HG02938 (cell line): ENCODE measurements around the gene SLIT3.
"Not testable (repeated sequence)": the region's sequence is repeated elsewhere in the genome, so short reads cannot be mapped to it uniquely, and the experiment has no call there.

Experiments
- ATAC-seq: cut with Tn5 transposase; IDR thresholded peaks from one replicate; pipeline ENCODE4 v1.9.1; 2021; ENCODE audit warnings: mild to moderate bottlenecking, moderate library complexity; ENCODE audit not compliant: unreplicated experiment

The SLIT3 gene

DNA sequence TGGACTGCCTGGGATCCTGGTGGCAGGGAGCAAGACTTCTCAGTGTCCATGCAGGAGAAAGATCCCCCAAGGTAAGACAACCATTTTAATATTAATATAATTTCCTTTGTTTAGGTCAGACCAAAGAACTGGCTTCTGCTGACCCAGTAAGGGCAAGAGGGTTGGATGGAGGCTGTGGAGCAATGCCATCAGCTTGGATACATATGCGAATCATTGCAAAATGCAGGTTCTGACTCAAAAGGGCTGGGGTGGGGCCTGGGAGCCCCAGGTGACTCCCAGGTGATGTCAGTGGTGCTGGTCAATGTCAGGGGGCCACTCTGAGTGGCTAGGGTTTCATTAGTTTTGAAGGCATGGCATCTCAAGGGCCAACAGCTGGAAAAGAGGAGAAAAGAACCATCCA lies 632.9 kb downstream of the SLIT3 start:
- ATAC-seq: no peak

DNA sequence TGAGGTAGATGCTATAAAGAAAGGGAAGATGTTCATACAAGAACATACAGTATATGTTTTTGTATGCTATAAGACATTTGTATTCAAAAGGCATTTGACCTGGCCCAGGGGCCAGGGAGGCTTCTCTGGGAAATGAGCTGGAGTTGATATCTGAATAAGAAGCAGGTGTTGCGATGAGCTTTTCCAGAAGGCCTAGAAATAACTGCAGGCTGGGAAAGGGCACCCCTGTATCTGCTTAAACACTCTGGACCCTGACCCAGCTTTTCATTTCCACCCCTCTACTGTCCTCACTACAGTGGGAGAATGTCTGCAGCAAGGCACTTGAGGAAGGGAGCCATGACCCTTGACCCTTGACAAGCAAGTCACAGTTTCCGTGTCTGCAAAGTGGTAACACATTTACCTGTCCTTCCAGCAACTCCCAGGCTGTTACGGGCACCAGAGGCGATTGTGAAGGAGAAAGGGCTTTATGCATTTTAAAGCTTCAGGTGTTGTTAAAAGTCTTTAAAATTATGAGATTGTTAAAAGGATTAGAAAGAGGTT lies 633.6 kb downstream of the SLIT3 start:
- ATAC-seq: no peak

DNA sequence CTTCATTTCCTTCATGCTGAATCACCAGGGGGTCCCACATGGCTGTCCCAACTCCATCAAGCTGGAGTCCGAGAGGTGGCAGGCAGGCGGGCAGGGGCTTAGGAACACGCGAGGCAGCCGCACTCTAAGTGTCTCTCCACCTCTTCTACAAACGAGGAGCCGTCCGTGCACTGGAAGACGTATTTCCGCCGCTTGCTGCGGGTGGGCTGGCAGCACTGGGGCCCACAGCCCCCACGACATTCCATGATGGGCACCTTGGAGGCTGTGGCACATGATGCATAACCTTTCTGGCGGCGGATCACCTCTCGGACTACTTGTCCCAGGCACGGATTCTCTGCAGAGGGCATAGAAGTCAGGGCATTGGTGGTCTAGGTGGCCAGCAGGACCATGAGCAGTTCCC lies 634.6 kb downstream of the SLIT3 start:
- ATAC-seq: no peak

DNA sequence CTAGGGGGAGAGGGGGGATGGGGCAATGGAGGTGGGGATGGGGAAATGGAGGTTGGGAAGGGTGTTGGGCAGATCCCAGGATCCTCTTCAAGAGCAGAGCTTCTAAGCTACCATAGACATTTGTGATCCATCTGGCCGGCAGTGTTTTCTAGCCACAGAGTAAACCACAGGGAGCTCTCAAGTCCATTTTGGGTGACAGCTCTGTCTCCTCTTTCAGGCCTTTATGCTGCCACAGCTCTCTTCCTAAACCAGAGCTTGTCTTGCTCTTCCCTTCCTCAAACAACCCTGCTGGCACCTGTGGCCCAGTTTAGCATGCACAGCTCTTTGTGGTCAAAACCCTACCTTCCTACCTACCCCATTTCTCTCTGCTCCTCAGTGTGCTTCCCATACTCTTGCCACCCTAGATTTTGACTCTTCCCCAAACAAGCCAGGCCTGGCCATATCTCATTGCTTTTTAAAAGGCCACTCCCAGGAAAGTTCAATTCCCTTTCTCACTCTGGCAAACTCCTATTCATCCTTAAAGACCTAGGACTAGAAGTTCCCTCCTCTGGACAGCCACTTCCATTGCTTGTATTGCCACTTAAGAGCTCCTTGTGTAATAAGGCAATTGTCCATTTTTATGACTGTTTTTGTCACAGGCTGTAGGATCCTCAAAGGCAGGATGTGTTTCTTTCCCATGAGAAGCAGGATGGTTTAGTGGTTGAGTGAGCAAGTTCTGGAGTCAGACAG lies 637.5 kb downstream of the SLIT3 start:
- no peak for ATAC-seq

DNA sequence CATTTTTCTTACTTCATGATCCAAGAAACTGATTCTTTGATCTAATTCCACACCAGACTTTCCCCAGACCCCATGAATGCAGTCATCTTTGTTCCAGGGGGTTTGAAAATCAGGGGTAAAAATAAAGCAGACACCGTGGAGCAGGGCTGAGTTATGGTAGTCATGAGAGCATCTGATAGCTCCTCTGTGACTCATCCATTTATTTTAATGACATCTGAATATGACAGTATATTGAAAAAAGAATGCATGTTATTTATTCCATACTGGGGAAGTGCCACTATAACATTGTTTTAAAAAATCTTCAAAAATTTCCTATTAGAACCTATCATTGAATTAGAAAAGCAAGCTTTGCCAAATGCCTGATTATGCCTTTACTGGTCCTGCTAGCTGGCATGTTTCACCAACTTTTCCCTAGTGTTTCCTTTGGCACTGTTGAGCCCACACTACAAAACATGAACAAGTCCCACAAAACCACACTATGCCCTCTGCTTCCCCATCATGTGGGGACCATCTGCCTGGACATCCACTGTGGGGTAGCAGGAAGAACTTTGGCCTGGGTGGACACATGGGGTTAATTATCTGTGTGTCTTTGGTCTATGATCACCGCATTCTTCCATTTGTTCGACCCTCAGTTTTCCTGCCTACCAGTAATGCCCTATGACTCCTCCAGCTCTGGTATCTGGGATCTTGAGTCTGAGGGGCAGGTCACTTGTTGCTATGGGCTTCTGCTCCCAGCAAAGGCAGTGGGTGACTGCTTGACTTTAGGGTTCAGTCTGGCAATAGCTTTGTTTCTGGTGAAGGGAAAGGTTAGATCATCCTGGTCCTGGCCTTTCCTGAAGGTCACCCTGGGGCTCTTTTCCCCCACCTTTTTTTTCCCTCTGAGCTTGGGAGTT lies 639.1 kb downstream of the SLIT3 start:
- ATAC-seq: no peak

DNA sequence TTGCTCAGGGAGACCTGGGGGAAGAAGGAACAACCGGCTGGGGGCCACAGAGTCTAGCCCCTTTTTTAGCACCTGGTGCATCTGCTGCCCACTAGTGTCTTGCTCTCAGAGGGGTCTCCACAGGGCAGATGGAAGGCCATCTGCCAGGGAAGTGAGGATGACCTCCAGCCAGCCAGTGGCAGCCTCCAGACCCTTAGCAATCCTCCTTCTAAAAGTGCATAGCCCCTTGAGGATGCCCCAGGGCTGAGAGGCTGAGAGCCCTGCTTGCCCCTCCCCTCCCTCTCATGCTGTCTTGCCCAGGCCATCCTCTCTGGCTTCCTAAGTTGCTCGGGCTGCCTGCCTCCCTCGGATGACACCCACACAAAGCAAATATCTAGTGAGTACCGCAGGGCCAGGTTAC lies 640.2 kb downstream of the SLIT3 start:
- no peak for ATAC-seq

DNA sequence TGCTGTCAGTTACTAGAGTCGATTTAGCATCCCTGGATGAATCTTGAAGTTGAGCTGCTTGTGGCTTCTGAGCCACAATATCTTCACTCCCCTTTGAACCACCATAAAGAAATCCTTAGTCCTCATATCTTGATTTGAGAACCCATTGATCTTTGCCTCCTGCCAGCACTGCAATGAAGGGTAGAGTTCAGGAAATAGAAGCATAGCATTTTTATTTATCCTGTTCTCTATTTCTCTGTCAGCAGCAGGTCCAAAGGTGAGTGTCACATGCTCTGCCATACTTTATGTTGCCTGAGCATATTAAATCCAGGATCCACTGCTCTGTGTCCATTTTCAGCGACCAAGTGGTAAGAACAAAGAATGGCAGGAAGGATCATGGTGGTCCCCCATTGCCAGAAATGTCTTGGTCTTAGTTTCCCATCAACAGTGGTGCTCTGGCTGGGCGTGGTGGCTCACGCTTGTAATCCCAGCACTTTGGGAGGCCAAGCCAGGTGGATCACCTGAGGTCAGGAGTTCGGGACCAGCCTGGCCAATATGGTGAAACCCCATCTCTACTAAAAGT lies 641.6 kb downstream of the SLIT3 start:
- ATAC-seq: no peak

DNA sequence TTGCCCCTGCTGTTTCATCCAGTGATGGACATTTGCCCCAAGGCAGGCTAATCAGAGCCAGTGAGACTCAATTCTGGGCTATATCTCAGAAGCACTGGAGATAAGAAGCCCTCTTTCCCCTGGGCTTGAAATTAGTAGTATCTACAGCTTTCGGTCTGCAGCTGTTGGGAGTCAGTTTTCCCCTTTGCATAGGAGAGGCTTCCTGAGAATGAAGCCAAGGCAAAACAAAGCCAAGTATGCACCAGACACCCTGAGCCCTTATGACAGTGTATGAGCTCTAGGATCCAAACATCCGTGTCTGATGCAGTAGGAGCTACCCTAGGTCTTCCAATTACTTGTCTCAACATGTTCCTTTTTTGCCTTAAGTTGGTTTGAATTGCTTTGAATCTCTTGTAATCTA lies 642.5 kb downstream of the SLIT3 start:
- ATAC-seq: no peak

DNA sequence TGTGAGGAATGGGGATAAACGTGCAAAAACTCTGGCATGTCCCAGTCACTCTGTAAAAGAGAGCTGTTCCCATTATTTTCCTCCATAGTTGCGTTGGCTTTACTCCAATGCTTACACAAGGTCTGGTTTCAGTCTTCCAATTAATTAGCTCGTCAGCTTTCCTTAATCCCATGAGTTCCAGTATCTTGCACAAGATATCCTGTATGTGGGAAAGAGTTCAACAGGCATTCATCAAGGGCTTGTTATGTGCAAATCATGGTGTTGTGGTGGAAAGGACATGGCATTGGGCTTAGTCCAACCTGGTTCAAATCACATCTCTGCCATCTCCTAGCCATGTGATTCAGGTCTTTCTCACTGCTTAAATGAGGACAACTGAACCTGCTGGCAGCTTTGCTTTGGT lies 644.3 kb downstream of the SLIT3 start:
- ATAC-seq: no peak

DNA sequence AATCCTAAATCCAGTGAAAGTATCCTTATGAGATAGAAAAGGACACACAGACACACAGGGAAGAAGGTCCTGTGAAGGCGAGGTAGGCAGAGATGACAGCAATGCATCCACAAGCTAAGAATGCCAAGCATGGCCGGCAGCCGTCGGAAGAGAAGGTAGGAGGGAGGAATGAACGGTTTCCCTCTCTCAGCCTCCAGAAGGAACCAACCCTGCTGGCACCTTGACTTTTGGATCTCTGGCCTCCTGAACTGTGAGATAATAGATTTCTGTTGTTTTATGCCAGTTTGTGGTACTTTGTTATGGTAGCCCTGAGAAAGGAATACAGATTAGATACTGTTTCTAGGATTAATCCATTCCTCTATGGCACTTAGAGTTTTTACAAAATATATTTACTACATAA lies 645.6 kb downstream of the SLIT3 start:
- no peak for ATAC-seq

DNA sequence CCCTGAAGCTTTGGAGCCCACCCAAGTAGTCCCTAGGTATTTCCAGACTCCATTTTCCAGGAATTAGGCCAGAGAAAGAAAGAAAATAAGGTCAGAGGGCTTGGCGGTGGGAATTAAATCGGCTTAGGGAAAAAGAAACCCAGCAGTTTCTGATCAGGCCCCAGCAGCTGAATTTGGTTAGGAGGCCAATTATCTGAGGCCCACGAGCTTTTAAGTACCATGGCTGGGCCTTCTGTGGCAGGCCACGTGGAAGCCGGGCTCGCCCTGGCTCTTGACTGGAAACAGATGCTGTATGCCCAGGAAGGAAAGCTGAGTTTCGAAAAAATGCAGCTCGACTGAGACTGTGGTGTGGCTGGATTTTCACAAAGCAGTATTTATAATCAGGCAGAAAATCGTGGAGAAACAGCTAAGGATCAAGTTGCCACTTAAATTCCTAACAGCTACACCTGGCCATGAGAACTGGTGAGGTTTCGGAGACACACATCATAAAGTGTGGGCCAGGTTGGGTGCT lies 646.7 kb downstream of the SLIT3 start:
- ATAC-seq: no peak

DNA sequence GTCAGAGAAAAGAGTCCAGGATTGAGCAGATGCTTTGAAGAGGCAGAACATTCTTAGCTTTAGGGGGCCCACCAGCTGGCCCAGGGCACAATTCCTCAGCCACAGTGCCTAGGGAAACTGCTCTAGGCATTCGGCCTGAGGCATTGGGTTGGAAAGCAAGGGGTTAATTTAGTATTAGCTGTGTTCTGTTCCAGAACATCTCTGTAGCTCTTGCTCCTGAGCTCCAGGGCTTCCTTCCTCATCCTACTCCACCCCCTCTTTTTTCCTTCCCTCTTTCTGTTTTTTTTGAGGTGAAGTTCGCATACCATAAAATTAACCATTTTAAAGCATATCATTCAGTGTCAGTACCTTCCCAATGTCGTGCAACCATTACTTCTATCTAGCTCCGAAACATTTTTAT lies 647.3 kb downstream of the SLIT3 start:
- no peak for ATAC-seq

DNA sequence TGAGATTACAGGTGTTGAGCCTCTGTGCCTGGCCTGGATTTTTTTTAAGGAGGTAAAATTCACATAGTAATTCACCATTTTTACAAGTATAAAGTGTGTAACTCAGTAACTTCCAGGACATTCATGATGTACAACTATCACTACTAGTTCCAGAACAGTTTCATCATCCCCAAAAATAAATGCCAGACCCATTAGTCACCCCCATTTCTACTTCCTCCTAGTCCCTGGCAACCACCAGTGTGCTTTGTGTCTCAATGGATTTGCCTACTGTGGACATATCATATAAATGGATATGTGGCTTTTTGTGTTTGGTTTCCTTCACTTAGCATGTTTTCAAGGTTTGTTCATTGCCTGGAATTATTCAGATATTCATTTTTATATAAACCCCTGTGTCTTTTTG lies 649.3 kb downstream of the SLIT3 start:
- no peak for ATAC-seq

DNA sequence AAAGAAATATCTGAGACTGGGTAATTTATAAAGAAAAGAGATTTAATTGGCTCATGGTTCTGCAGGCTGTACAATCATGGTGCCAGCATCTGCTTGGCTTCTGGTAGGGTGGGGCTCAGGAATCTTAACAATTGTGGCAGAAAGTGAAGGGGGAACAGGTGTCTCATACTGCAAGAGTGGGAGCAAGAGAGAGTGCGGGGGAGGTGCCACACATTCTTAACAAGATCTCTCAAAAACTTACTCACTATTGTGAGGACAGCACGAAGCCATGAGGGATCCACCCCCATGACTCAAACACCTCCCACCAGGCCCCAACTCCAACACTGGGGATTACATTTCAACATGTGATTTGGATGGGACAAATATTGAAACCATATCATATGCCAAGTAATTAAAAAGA lies 651.6 kb downstream of the SLIT3 start:
- no peak for ATAC-seq

DNA sequence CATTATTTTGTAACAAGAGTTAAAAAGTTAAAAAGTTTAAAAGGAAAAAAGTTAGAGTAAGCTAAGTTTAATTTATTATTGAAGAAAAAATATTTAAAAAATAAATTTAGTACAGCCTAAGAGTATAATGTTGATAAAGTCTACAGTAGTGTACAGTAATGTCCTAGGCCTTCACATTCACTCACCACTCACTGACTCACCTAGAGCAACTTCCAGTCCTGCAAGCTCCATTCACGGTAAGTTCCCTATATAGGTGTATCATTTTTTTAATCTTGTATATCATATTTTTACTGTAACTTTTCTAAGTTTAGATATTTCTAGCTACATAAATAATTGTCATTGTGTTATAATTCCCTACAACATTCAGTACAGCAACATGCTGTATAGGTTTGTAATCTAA lies 652.4 kb downstream of the SLIT3 start:
- ATAC-seq: no peak

DNA sequence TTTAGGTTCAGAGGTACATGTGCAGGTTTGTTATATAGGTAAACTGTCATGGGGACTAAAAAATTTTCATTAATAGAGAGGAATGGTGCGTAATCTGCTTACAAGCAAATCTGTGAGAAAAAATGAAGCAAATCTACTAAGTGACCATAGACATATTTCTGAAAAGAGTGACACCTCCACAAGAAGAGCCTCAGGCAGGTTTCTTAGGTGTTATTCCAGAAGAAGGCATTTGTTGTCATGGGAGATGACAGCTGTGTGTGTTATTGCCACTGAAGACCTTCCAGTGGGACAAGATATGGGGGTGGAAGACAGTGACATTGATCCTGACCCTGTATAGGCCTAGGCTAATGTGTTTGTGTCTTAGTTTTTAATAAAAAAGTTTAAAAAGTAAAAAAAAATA lies 652.9 kb downstream of the SLIT3 start:
- ATAC-seq: no peak

DNA sequence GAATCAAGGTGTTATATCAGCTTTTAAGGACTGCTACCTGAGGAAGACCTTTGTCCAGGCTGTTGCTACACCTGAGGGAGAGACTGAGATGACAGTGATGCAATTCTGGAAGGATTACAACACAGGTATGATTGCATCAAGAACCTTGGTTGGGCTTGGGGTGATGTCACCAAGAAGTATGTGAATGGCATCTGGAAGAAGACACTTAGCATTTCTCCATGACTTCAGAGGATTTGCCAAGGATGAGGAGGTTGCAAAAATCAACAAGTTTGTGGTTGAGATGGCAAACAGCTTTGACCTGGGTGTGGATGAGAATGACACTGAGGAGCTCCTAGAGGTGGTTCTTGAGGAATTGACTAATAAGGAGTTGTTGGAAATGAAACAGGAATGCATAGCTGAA lies 653.9 kb downstream of the SLIT3 start:
- no peak for ATAC-seq

DNA sequence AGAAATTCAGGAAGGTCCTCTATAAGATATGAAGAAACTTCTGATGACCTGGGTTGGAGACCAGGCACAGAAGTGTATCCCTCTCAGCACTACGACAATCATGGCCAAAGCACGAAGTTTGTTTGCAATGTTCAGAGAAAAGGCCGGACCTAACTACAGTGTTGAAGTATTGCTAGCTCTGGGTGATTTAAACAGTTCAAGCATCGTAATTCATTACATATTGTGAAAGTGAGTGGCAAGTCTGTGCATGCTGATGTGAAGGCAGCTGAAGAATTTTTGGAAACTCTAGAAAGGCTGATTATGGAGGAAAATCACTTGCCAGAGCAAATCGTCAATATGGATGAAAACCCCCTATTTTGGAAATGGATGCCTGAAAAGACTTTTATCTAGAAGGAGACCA lies 654.6 kb downstream of the SLIT3 start:
- ATAC-seq: no peak

DNA sequence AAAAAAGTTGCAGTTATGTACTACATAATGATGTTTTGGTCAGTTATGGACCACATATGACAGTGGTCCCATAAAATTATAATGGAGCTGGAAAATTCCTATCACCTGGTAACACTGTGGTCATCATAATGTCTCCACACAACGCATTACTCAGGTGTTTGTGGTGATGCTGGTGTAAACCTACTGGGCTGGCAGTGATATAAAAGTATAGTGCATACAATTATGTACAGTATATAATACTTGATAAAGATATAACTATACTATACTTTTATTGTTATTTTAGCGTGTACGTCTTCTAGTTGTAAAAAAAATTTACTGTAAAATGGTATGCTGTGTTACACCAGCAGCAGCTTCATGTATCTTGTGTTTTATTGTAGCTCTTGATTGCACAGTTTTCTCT lies 655.7 kb downstream of the SLIT3 start:
- ATAC-seq: no peak

DNA sequence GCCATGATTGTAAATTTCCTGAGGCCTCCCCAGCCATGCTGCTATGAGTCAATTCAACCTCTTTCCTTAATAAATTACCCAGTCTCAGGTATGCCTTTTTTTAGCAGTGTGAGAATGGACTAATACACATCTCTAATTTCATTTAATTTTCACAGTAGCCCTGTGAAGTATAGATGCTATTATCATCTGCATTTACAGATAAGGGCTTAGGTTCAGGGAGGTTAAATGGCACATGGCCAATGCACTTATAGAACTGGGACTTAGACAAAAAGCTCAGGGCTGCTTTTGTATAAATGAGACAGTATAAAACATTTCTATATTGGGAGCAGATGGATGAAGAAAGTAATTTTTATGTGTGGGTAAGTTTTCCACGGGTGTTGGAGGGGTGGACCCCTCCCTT lies 658.9 kb downstream of the SLIT3 start:
- no peak for ATAC-seq

DNA sequence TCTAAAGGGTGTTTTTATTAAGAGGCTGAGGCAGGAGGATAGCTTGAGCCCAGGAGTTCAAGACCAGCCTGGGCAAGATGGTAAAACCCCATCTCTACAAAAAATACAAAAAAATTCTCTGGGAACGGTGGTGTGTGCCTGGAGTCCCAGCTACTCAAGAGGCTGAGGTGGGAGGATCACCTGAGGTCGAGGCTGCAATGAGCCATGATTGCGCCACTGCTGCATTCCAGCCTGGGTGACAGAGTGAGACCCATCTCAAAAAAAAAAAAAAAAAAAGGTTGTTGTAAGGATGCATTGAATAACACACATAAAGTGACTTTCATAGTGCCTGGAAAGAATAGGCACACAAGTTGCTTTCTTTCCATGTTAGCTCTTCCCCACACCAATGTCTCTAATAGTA lies 662.1 kb downstream of the SLIT3 start:
- ATAC-seq: not testable (repeated sequence)

DNA sequence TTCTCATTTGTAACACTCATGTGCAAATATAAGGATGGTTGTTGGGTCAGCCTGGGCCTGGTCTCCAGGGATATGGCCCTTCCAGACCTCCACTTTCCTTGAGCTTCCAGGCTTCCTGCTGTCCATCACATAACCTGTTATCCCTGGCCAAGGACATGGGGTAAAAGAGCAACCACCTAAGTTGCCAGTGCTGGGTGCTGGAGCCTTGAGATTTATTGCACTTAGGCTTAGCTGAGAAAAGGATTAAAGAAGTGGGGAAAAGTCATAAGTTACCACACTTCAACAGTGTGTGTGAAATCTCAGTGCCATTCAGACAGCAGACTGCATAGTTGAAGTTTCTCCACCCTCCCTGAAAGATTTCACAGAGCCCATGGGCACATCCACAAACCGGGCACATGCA lies 663.1 kb downstream of the SLIT3 start:
- ATAC-seq: no peak
